ENCODE measurements around the gene TBXAS1.

GRCh38 chr7:139968931-139969330 is 139.9 kb downstream of the TBXAS1 start:
- TF ChIP-seq CTCF (IDR thresholded peaks at IDR 0.05) (no peak), POLR2A (IDR thresholded peaks at IDR 0.05) (no peak)

All from heart left ventricle (tissue), 13 donors.